Activated CD8-positive, alpha-beta memory T cell treated with anti-CD3 and anti-CD28 coated beads, Interleukin-2, amount 50 U/mL, for 4 hours (primary cell): ENCODE results near the gene YIPF2.
A peak's percentile ranks its signal among the peaks of the same experiment; 100 is the strongest.

Experiments
- DNase-seq: peaks from one replicate; pipeline ENCODE4 v3.0.0-alpha.2; 2020

The YIPF2 gene

DNA sequence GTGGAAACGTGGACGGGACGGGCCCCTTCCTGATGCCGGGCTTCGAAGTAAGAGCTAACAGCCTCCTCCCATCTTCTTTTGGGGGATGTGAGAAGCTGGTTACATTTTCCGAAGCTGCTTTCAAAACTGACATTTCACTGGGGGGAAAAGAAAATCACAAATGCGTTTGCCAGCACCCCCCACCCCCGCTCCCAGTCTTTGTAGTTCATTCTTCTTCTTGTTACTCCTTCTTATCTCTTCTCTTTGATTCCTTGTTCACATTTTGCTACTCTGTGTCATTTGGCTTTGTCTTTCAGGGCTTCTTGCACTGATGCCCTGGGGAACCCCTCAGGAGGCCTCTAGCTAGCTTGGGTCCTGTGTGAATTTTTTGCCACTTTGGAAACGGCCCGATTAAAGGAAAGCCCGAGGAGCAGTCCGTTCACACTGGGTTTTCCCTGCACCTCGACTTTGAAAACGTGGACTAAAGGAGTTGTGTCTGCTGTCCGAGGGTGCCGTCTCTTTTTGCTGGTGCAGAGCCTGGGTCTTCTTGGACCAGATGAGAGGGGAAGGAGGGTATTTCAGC lies 55.8 kb downstream of the YIPF2 start:
- DNase-seq: peak; percentile 50
